Fibroblast of mammary gland (primary cell): Measurements from ENCODE around the gene STXBP2.
A peak's percentile ranks its signal among the peaks of the same experiment; 100 is the strongest.

Experiments used
- DNase-seq: peaks from one replicate; pipeline ENCODE4 v3.0.0-alpha.2; 2010; ENCODE audit warnings: low read depth
- H3K4me3 ChIP-seq: 2 replicates; pipeline ENCODE4 v1.5.1; 2011; ENCODE audit warnings: low read depth, mild to moderate bottlenecking, low read length, moderate library complexity; ENCODE audit not compliant: control insufficient read depth
- CTCF ChIP-seq: conservative IDR thresholded peaks from 2 replicates; pipeline ENCODE4 v1.5.1; 2011; ENCODE audit warnings: low read depth, low read length, inconsistent platforms; ENCODE audit not compliant: control insufficient read depth, insufficient read depth

The STXBP2 gene

GRCh38 chr19:7681340-7682174, 44.6 kb downstream of the STXBP2 start:
- H3K4me3 ChIP-seq: peak overlapping the region; percentile 84
- TF ChIP-seq CTCF: peak; percentile 68
- peak; percentile 76 for DNase-seq

- DNase-seq: no peak
- no peak for TF ChIP-seq CTCF
Measured at GRCh38 chr19:7682175-7682855, 45.4 kb downstream of the STXBP2 start.

GRCh38 chr19:7685546-7686445, 48.9 kb downstream of the STXBP2 start:
- no peak for DNase-seq
- H3K4me3 ChIP-seq: no peak overlapping the region
- TF ChIP-seq CTCF: no peak

More at GRCh38 chr19:7682175-7682855, 45.4 kb downstream of the STXBP2 start:
- peak overlapping the region; percentile 84 for H3K4me3 ChIP-seq

- H3K4me3 ChIP-seq: no peak overlapping the region
- DNase-seq: no peak
- no peak for TF ChIP-seq CTCF
Measured at GRCh38 chr19:7687177-7687576, 50.3 kb downstream of the STXBP2 start.

GRCh38 chr19:7689165-7689564, 52.3 kb downstream of the STXBP2 start:
- no peak overlapping the region for H3K4me3 ChIP-seq
- no peak for DNase-seq
- no peak for TF ChIP-seq CTCF

- no peak for DNase-seq
- no peak overlapping the region for H3K4me3 ChIP-seq
- TF ChIP-seq CTCF: no peak
Measured at GRCh38 chr19:7690779-7691258, 53.9 kb downstream of the STXBP2 start.
